Glomerular endothelial cell (primary cell): Measurements from ENCODE around the gene RXFP4. TPM values are rescaled to one million over a fixed set of nuclear protein-coding genes. Genes with fewer than 3 reads are reported as not detected.
"Not testable (repeated sequence)": the region's sequence is repeated elsewhere in the genome, so short reads cannot be mapped to it uniquely, and the experiment has no call there.

Experiments used
- DNase-seq: peaks from one replicate; pipeline ENCODE4 v3.0.0-alpha.2; 2011; ENCODE audit warnings: low read depth, low spot score; ENCODE audit errors: extremely low read depth
- total RNA-seq: library from RNA; depleted of rRNA; stranded (reverse); fragments of >200 nt; gene quantifications from 2 replicates; pipeline ENCODE4 v1.2.3, GENCODE V29; 2015

The RXFP4 gene, protein sequence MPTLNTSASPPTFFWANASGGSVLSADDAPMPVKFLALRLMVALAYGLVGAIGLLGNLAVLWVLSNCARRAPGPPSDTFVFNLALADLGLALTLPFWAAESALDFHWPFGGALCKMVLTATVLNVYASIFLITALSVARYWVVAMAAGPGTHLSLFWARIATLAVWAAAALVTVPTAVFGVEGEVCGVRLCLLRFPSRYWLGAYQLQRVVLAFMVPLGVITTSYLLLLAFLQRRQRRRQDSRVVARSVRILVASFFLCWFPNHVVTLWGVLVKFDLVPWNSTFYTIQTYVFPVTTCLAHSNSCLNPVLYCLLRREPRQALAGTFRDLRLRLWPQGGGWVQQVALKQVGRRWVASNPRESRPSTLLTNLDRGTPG
- not detected in 2 replicates for total RNA-seq

DNA sequence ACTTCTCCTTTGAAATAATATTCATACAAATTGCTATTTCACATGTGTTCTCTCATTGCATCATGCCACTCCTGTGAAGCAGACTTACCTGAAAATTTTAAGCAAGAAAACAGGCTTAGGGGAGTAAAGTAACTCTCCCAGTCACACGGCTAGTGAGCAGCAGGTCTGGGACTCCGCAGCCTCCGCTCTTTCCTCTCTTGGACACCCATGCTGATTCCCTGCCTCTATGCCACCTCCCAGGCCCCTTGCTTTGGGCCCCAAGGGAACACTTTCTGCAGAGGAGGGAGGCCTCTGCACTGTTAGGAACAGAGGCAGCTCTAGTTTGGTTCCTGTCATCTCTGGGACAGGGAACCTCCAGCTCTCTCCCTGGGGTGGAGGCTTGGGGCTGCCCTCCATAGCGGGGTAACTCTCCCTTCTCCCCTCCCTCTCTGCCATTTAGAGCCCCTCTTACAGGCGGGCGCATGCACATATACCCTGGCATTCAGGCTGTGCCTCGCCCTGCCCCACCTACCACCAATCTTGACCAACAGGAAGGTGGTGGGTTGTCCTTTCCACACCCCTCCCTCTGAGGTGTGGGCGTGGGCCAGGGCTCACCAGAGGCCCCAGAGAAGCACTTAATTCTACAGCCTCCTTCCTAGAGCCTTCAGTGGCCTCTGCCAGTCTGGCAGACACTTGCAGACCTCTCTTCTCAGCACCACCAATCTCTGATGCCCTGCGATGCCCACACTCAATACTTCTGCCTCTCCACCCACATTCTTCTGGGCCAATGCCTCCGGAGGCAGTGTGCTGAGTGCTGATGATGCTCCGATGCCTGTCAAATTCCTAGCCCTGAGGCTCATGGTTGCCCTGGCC, at the start of gene RXFP4:
Gene RXFP4, plus strand, starts transcription at position 646 of the 852 bp plus-strand sequence. Its CDS starts 72 bp downstream, at position 718.
- DNase-seq, result no peak

DNA sequence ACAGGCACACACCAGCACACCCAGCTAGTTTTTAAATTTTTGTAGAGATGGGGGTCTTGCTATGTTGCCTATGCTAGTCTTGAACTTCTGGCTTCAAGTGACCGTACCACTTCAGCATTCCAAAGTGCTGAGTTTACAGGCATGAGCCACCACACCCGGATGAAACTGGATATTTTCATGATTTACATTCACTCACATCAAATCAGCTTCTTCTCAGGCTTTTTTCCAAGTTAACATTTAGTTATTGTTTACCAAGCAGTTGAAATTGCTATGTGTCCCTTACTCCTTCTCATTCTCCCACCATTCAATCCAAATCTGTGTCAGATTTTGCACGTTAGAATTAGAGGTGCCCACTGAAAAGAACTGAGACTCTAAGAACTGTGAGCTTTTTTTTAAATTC, 48.6 kb upstream of the RXFP4 start:
- peak; percentile 39 for DNase-seq

DNA sequence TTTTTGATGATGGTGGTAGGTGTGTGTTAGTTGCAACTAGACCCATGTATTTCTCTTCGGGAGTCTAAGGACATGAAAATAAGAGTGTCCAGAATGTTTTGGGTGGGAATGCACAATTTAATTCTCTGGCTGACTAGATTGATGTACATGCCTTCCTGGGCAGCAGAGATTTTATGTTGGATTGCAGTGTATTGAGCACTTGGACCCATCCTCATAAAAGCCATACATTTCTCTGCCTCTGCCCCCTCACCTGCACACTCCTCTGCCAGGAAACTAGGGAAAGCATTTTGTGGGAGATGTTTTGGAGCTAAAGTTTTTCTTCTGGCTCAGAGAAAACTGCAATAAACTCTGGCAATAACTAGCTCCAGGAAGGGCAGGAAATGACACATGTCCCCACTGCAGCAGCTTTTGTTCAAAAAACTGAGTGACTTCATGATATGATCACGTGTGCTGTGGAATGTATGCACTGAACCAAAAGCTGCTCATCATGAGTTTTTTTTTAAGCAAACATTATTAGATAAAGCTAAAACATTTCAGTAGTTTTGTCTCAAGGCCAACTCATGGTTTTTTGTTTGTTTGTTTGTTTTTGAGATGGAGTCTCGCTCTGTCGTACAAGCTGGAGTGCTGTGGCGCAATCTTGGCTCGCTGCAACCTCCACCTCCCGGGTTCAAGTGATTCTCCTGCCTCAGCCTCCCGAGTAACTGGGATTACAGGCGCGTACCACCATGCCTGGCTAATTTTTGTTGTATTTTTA, 47.9 kb upstream of the RXFP4 start:
- DNase-seq, result peak; percentile 82

DNA sequence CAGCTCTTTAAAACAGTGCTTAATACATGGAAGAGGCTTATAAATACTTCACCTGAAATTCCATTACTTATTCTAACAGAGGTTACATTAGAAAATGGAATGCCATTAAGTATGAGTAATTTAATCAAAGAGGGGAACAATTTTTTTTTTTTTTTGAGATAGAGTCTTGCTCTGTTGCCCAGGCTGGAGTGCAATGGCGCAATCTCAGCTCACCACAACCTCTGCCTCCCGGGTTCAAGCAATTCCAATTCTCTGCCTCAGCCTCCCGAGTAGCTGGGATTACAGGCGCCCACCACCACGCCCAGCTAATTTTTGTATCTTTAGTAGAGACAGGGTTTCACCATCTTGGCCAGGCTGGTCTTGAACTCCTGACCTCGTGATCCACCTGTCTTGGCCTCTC, 45.8 kb upstream of the RXFP4 start:
- not testable (repeated sequence) for DNase-seq

DNA sequence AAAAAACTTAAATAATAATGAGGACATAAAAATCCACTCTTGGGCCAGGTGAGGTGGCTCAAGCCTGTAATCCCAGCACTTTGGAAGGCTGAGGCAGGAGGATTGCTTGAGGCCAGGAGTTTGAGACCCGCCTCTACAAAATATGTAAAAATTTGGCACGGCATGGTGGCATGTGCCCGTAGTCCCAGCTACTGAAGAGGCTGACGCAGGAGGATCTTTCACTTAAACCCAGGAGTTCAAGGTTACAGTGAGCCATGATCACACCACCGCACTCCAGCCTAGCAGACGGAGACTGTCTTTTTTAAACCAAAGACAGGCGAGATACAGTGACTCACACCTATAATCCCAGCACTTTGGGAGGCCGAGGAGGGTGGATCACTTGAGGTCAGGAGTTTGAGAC, 45.0 kb upstream of the RXFP4 start:
- DNase-seq, result not testable (repeated sequence)

DNA sequence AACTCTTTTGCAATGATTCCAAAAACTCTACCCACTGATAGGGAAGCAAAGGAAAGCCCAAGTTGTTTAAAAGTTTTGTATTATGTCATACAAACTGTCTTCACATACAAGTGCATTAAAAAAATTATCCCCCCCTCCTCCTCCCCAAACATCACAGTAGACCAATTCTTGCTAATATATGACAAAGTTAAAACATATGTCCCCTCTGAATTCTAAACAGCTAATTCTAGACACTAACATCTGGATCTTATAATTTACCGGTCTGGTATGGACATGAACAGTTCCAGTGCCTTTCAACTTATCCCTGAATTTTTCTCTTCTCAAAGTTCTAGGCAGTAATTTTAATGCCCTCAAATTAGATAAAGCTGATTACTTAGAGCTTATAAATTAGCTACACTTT, 43.7 kb upstream of the RXFP4 start:
- no peak for DNase-seq

DNA sequence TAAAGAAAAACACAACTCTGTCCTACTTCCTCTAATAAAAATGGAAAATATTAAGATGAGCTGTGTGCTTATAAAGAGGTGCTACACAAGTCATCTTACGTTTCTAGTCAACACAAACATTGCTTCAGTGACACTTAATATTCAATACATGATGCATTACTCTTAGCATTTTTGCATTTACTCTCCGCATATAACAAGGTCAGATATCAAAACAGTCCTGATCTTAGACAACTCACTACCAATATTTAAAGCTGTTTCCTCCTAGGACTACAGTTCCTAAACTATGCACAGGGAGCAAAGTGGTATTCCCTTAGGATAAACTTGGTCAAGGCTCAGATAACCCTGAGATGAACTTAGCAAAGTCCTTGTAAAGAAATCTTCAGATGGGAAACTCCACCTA, 42.5 kb upstream of the RXFP4 start:
- no peak for DNase-seq

DNA sequence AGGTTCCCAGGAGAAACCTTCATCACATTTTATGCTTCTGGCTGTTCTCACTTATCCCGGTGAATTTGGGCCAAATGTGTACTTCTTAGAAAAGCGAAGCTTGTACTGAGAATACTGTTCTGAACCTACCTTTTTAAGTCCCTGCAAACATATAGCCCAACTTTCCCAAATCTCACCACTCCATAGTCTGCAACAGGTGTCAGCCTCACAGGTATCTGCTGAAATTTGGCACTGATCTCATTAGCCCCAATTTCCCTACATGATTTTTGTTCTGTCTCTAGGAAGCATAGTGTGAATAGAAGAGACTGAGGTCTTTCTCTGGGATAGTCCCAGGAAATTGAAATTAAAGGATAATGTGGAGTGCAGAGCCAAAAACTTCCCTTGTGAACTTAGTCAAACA, 41.8 kb upstream of the RXFP4 start:
- no peak for DNase-seq

DNA sequence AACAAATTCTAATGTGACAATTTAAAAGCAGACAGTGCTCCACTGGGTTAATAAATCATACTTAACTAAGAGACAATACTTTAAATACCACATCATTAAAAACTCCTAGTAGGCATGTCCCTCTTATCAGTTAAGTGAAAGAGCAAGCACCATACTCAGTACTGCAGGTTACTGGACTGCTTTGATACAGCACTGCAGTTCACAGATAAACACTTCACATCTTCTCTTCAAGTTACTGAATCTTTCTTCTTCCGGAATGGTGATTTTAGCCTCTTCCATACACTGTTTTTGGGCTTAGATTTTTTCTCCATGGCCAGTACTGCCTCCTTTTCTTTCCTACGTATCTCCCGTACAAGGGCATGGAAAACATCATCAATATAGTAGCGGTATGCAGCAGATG, 41.3 kb upstream of the RXFP4 start:
- DNase-seq, result no peak

DNA sequence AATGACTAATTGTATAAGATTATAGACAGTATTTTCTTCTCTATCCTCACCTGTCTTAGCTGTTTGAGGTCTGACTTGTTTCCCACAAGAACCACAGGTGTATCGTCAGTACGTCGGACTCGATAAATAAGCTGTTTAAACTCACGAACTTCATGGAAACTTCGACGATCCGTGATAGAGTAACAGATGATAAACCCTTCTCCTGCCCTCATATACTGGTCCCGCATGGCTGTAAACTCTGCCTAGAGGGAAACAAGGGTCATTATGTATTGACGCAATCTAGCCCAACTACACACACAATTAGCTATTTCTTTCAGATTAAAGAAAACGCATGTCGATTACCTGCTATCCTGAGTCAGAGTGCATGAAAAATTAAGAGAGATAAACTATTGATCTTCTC, 37.2 kb upstream of the RXFP4 start:
- no peak for DNase-seq

DNA sequence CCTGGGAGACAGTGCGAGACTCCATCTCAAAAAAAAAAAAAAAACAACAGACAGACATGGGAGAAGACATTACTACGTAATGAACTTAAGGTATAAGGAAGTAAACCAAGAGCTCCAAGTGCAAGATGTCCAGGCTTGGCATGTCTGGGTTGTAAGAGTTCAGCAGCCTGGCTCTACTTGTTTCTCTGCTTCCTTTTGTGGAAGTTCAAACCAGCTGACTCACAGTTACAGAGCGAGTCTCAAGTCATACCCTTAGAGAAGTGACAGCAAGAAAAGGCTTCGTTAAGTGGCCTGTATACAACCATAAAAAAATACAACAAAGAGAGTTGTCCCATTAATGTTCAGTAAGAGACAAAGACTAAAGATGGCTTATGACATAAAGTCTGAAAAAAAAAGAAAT, 31.5 kb upstream of the RXFP4 start:
- DNase-seq, result no peak

DNA sequence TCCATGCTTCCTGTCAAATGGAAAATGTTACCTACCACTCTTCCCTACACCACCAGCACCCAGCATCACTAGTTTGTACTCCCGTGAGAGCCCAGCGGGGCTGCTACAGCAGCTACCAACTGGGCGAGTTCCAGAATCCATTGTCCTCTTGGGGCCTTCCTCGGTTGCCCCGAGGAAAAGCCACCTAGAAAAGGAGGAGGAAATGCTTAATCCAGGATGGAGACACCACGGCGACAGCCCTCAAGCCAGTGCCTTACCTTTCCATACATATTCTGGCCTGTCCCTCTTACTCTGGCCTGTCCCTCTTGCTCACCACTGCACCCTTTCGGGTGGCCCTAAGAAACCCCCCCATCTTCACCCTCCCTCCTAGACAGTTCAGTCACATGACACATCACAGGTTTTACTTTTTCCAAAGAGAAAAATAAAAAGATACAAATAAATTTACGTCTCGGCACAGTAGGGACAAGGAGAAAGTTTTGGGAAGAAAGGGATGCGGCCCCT, 30.8 kb upstream of the RXFP4 start:
- no peak for DNase-seq

DNA sequence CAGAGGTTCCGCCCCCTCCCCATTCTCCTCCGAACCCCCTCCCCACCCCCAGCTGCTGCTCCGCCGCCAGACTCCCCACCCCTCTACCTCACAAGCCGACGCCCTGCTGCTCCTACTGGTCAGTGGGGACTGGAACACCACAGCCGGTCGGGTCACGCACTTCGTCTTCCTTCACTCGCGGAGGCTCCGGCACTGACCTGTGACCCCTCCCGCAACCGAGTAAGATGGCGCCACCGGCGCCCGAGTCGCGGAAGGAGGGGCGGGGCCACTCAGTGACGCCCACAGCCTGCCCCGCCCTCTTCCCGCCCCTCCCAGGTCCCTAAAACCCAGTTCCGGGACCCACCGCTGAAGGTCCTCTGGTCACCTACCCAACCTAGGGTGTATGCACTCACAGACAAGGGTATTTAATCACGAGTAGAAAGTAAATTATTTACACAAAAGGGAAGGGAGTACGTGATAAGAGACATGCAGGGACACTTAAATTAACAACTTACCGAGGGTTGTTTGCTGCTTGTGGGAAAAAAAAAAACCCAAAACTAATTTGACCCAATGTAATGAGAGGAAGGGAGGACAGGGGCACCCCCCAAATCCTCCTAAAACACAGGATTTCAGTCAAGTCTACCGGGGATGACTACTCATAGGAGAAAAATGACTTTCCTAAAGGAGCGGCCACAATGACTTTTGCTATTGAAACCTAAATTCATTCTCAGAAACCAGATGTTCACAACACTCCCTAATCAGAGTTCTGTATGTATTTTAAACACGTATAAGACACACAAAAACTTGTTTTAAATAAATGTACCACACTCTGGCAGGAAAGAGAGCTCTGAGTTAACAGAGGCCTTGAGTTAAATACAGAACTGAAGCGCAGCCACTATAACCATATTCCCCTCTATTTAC, 30.0 kb upstream of the RXFP4 start, which contains the start of gene RIT1:
Gene RIT1, minus strand, starts transcription at position 194 of the 900 bp plus-strand sequence. CDS start 588 bp downstream, outside the sequence.
- DNase-seq, result no peak

DNA sequence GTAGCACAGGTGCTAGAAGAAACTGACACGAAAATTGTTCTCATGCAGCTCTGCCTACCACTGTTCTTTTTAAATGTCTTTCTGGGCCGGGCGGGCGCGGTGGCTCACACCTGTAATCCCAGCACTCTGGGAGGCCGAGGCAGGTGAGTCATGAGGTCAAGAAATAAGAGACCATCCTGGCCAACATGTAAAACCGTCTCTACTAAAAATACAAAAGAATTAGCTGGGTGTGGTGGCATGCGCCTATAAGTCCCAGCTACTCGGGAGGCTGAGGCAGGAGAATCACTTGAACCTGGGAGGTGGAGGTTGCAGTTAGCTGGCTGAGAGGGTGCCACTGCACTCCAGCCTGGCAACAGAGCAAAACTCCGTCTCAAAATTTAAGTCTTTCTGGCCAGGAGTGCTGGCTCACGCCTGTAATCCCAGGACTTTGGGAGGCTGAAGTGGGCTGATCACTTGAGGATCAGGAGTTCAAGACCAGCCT, 29.3 kb upstream of the RXFP4 start:
- DNase-seq, result no peak

DNA sequence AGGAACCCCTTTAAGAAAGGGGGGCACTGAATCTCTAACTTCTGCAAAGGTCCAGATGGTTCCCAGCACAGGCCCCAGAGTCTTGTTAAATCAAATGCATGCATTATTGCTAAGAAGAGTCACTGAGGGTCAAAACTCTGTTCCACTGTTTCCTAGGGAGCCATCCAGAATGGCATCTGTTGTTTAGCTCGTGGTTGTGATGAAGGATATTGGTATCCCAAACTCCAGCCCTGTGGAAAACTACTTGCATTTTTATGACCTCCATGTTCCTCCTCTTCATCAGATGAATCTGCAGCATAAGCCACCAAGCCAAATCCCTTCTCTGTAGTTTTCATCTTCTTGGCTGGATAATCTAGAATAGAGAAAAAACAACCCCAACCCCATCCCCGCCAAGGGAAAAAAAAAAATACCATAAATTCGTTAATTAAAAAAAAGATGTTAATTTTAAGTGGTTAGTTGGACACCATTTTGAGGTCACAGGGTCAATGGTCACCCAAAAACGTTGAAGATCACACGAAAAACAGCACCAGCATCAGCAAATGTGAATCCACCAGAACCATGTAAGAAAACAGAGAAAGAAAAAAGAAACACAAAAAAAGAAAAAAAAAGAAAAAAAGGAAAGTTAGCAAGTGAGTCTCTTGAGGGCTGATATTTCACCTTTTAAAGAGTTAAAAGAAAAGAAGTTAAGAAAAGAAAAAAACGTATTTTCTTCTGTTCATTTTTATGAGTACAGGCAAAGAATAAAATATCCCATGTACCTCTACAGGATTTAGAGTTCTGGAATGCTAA, 27.3 kb upstream of the RXFP4 start:
- DNase-seq, result no peak

DNA sequence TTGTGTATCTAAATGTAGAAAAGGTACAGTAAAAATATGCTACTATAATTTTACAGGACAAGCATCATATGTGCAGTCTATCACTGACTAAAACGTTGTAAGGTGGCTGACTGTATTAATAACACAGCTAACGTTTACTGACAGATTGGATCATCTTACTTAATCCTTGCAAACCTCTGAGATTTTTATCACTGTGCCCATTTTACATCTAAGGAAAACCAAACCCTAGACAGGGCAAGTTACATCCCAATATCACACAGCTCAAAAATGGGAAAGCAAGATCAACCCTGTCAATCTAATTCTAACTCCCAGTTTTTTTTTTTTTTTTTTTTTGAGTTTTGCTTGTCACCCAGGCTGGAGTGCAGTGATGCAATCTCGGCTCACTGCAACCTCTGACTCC, 22.8 kb upstream of the RXFP4 start:
- DNase-seq, result no peak

DNA sequence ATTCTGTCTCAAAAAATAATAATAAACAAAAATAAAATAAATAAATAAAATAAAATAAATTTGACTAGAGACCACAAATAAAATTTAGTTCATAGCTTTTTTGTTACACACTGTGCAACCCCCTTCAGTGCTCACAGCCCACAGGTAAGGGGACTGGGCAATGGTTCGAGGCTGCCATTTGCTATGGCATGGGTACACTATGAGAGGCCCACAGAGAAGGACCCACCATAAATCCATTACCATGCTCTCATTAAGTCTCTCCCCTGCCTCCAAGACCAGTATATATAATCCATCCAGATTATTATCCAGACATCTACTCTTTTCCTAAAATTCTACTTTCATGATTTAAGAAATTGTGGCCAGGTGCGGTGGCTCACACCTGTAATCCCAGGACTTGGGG, 21.6 kb upstream of the RXFP4 start:
- no peak for DNase-seq

DNA sequence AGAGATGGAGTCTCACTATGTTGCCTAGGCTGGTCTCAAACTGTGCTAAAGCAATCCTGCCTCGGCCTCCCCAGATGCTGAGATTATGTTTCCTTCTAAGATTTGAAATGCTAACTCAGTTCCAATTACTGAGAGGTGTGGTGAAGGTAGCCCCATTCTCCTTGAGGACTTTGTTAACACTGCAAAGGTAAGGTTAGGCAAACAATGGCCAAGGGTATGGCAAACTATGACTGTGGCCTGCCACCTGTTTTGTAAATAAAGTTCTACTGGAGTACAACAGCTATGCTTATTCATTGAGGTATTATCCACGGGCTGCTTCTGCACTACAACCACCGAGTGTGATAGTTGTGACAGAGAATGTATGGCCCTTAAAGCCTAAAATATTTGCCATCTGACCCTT, 20.7 kb upstream of the RXFP4 start:
- DNase-seq, result no peak

DNA sequence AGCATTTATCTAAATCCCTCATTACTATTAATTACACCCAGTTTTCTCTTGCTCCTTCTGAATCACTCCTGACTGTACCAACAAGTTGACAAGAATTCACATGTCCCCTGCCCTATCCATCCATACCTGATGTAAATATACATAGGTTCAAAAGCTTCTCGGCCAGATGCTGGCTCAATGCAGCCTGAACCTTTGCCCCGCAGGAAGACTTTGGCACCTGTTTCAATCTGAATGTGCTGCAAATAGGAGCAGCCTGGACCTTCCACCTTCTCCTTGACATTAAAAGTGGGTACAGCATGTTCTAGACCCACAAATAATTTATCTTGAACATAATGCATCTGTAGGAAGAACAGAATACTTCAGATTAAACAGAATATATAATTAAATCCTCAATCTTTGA, 15.9 kb upstream of the RXFP4 start:
- DNase-seq, result no peak
